Endothelial cell of umbilical vein (primary cell): ENCODE measurements around the gene KCNJ6. TPM values are rescaled to one million over a fixed set of nuclear protein-coding genes. Genes with fewer than 3 reads are reported as not detected.

Experiments
- BruUV-seq: library from RNA; stranded (reverse); fragments of 400-500 nt; replicated peaks from 2 replicates; lab custom pipeline; 2021; lab: Mats Ljungman, UMichigan
- CTCF ChIA-PET: fragments of 300-600, 350-600 bp; sonication (Branson Sonifier 250); formaldehyde crosslinking; loops from one replicate; lab custom pipeline; 2021; ENCODE audit warnings: antibody characterized with exemption, inconsistent platforms; lab: Charles Lee
- POLR2A ChIA-PET: fragments of 300-600, 350-600 bp; sonication (Branson Sonifier 250); formaldehyde crosslinking; loops from one replicate; lab custom pipeline; 2021; ENCODE audit warnings: antibody characterized with exemption, inconsistent platforms; lab: Charles Lee
- DNase-seq: peaks from one replicate; pipeline ENCODE4 v3.0.0-alpha.2; 2011; ENCODE audit warnings: low read depth, low spot score
- FAIRE-seq: peaks from 2 replicates; lab custom pipeline; 2011; peaks lifted over from hg19 to GRCh38; lab: Jason Lieb, UNC
- H2AFZ ChIP-seq: 2 replicates; pipeline ENCODE4 v1.6.0; 2012; ENCODE audit warnings: low read depth, low read length, control low read depth, inconsistent platforms
- H3K27ac ChIP-seq: 2 replicates; pipeline ENCODE4 v1.5.1; 2011; ENCODE audit warnings: low read depth, mild to moderate bottlenecking, control low read depth, low read length, moderate library complexity; ENCODE audit not compliant: insufficient read depth
- H3K27me3 ChIP-seq, 2 experiments: 2 replicates each; pipeline versions ENCODE4 v1.6.0 to v1.6.1; 2011; ENCODE audit warnings: low read length in 2 of 2, mixed read lengths in 1 of 2; ENCODE audit not compliant: control insufficient read depth in 2 of 2, insufficient read depth in 2 of 2
- H3K36me3 ChIP-seq, 2 experiments: 2 replicates in 1 of 2; 3 replicates in 1 of 2; pipeline ENCODE4 v1.5.1; 2011; ENCODE audit warnings: low read length in 2 of 2, mild to moderate bottlenecking in 1 of 2, moderate library complexity in 1 of 2; ENCODE audit not compliant: control insufficient read depth in 2 of 2, insufficient read depth in 2 of 2; ENCODE audit errors: extremely low read depth in 1 of 2
- H3K4me1 ChIP-seq: 3 replicates; pipeline ENCODE4 v1.5.1; 2011; ENCODE audit warnings: mild to moderate bottlenecking, low read length; ENCODE audit not compliant: control insufficient read depth, insufficient read depth; ENCODE audit errors: extremely low read depth
- H3K4me2 ChIP-seq: 2 replicates; pipeline ENCODE4 v1.6.1; 2011; ENCODE audit warnings: low read length, control low read depth, mixed read lengths; ENCODE audit not compliant: insufficient read depth
- H3K4me3 ChIP-seq, 3 experiments: fragments of 200-600 bp in 1 of 3; sonication (generic), shearing (Covaris generic) in 1 of 3; replicated peaks in 1 of 3; 2 replicates each; pipeline ENCODE4 v1.5.1; 2011 to 2016; ENCODE audit warnings: control low read depth in 3 of 3, low read length in 3 of 3, mild to moderate bottlenecking in 2 of 3, inconsistent platforms in 1 of 3, low read depth in 1 of 3, moderate library complexity in 1 of 3; ENCODE audit not compliant: insufficient read depth in 1 of 3
- H3K79me2 ChIP-seq: 2 replicates; pipeline ENCODE4 v1.6.0; 2012; ENCODE audit warnings: low read length, inconsistent platforms; ENCODE audit not compliant: control insufficient read depth, insufficient read depth
- H3K9ac ChIP-seq: replicated peaks from 2 replicates; pipeline ENCODE3; 2011; ENCODE audit warnings: low read length, control low read depth; ENCODE audit not compliant: insufficient read depth; ENCODE audit errors: extremely low read depth
- H3K9me1 ChIP-seq: replicated peaks from 3 replicates; pipeline ENCODE4 v1.6.0; 2011; ENCODE audit warnings: mild to moderate bottlenecking, low read length; ENCODE audit not compliant: control insufficient read depth, insufficient read depth; ENCODE audit errors: extremely low read depth
- H3K9me3 ChIP-seq: replicated peaks from 2 replicates; pipeline ENCODE4 v1.5.1; 2012; ENCODE audit warnings: low read length, inconsistent platforms; ENCODE audit not compliant: control insufficient read depth, insufficient read depth
- H4K20me1 ChIP-seq: replicated peaks from 2 replicates; pipeline ENCODE3; 2011; ENCODE audit warnings: mild to moderate bottlenecking, low read length; ENCODE audit not compliant: control insufficient read depth, insufficient read depth; ENCODE audit errors: extremely low read depth
- EZH2 ChIP-seq: IDR thresholded peaks from 2 replicates; pipeline ENCODE4 v1.6.1; 2012; ENCODE audit warnings: borderline replicate concordance, low read depth, mild to moderate bottlenecking, moderate library complexity, low read length, inconsistent platforms; ENCODE audit not compliant: severe bottlenecking
- FOS ChIP-seq: IDR thresholded peaks from 2 replicates; pipeline ENCODE4 v1.6.1; 2011; ENCODE audit warnings: mild to moderate bottlenecking, low read length, moderate library complexity, borderline replicate concordance; ENCODE audit not compliant: insufficient read depth
- GATA2 ChIP-seq: IDR thresholded peaks from 2 replicates; pipeline ENCODE4 v1.7.0; 2011; ENCODE audit warnings: low read depth, mild to moderate bottlenecking, moderate library complexity, mixed read lengths, low read length; ENCODE audit not compliant: insufficient read length, insufficient read depth
- JUN ChIP-seq: IDR thresholded peaks from 2 replicates; pipeline ENCODE4 v1.6.1; 2011; ENCODE audit warnings: borderline replicate concordance, low read depth; ENCODE audit not compliant: insufficient read length, insufficient read depth
- MYC ChIP-seq: IDR thresholded peaks from one replicate; pipeline ENCODE4 v1.6.1; 2011; ENCODE audit warnings: mild to moderate bottlenecking, low read depth, low read length
- POLR2A ChIP-seq: IDR thresholded peaks from 2 replicates; pipeline ENCODE4 v1.6.1; 2012; ENCODE audit warnings: low read depth, mild to moderate bottlenecking, control low read depth, low read length
- POLR2AphosphoS5 ChIP-seq: IDR thresholded peaks from 2 replicates; pipeline ENCODE4 v1.6.1; 2012; ENCODE audit warnings: low read depth, mild to moderate bottlenecking, control low read depth, low read length, moderate library complexity; ENCODE audit not compliant: insufficient read depth
- dilution Hi-C: fragments of 300-500 bp; cut with MboI; formaldehyde crosslinking; loops from one replicate; pipeline ENCODE4 v1.15.0; 2019; ENCODE audit warnings: low sequenced_read_pairs; ENCODE audit not compliant: extremely low pct_ligation_motif_present
- intact Hi-C: fragments of 100-400 bp; cut with micrococcal nuclease; formaldehyde crosslinking; loops from one replicate; pipeline ENCODE4 v1.10.0; 2022
- polyA plus RNA-seq, 4 experiments: library from polyadenylated mRNA; depleted of rRNA in 3 of 4; stranded (reverse) in 3 of 4; unstranded in 1 of 4; fragments of >200 nt; gene quantifications; 2 replicates each; pipeline versions ENCODE4 v1.2.1 to v1.2.3, GENCODE V29; 2011 to 2012; ENCODE audit warnings: missing spikeins in 1 of 4
- total RNA-seq: library from RNA; stranded (reverse); gene quantifications from 2 replicates; pipeline ENCODE4 v1.2.3, GENCODE V29; 2021
- TF ChIP-seq, protein P1 (sequence below), 2 donors: IDR thresholded peaks; 1 replicate in 1 of 2; 2 replicates in 1 of 2; pipeline ENCODE4 v1.5.1; 2011; ENCODE audit warnings: low read length in 2 of 2, mild to moderate bottlenecking in 2 of 2, moderate library complexity in 2 of 2, control low read depth in 1 of 2, inconsistent platforms in 1 of 2, low read depth in 1 of 2; ENCODE audit not compliant: insufficient read depth in 1 of 2; ENCODE audit errors: extremely low read depth in 1 of 2
- TF ChIP-seq, protein P2 (sequence below): IDR thresholded peaks from 2 replicates; pipeline ENCODE4 v1.6.1; 2011; ENCODE audit not compliant: insufficient read depth, insufficient read length

Gene KCNJ6
- total and polyA plus RNA-seq, 2 donors (not counting 3 experiments of a cell fraction or from before 2014, with no cell fraction given) = not detected

DNA sequence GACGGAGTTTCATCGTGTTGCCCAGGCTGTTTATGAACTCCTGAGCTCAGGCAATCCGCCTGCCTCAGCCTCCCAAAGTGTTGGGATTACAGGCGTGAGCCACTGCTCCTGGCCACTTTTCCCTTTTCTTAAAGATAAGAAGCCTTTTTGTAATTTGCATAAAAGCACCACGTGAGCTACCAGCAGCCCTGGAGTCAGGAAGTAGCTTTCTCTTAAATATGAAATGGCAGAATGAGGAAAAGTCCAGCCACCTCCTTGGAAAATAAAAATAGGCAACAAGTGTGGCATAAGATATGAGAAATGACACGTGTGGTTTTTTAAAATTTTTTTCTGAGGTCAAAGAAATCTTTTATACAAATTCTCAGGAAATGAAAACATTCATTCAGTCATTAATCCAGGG, 289.9 kb downstream of the KCNJ6 start:
- Histone ChIP-seq H4K20me1 (no peaks in the 10 kb centered on the region), H3K4me1 (peaks cover 19% of the 10 kb centered on the region), H3K9ac (no peak overlapping the region), H3K4me3 (no peak overlapping the region), H3K4me2 (no peak overlapping the region), H3K9me3 (no peaks in the 10 kb centered on the region), H2AFZ (no peak overlapping the region), H3K27ac (no peak overlapping the region), H3K27me3 (no peaks in the 10 kb centered on the region), H3K36me3 (no peaks in the 10 kb centered on the region), H3K79me2 (no peaks in the 10 kb centered on the region), H3K9me1 (no peaks in the 10 kb centered on the region)
- FAIRE-seq (no peak), DNase-seq (no peak)
- TF ChIP-seq POLR2A (no peak), POLR2AphosphoS5 (no peak), FOS (no peak), GATA2 (no peak), MYC (no peak), EZH2 (no peak), JUN (no peak)
- TF ChIP-seq, protein P1, sequence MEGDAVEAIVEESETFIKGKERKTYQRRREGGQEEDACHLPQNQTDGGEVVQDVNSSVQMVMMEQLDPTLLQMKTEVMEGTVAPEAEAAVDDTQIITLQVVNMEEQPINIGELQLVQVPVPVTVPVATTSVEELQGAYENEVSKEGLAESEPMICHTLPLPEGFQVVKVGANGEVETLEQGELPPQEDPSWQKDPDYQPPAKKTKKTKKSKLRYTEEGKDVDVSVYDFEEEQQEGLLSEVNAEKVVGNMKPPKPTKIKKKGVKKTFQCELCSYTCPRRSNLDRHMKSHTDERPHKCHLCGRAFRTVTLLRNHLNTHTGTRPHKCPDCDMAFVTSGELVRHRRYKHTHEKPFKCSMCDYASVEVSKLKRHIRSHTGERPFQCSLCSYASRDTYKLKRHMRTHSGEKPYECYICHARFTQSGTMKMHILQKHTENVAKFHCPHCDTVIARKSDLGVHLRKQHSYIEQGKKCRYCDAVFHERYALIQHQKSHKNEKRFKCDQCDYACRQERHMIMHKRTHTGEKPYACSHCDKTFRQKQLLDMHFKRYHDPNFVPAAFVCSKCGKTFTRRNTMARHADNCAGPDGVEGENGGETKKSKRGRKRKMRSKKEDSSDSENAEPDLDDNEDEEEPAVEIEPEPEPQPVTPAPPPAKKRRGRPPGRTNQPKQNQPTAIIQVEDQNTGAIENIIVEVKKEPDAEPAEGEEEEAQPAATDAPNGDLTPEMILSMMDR (IDR thresholded peaks at IDR 0.05; ENCODE audit: extremely low read depth in 1 of 2, insufficient read depth in 1 of 2, low read depth in 1 of 2, low read length in 2 of 2) = no peak
- TF ChIP-seq, protein P2, sequence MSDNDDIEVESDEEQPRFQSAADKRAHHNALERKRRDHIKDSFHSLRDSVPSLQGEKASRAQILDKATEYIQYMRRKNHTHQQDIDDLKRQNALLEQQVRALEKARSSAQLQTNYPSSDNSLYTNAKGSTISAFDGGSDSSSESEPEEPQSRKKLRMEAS = no peak
- CTCF ChIA-PET = interaction anchor here (0.8 kb wide), 1 partner anchor 501 kb away, joined by 3 read pairs; no protein-coding TSS in a partner anchor
- dilution Hi-C loops (no loop called here), intact Hi-C loops (no loop called here)
- BruUV-seq = no TSS peak
- POLR2A ChIA-PET = no interaction called here
